HG02588 (cell line): ENCODE data around the gene CCNY.

Experiments
- ATAC-seq: cut with Tn5 transposase; IDR thresholded peaks from one replicate; pipeline ENCODE4 v1.9.1; 2021; ENCODE audit warnings: mild to moderate bottlenecking, moderate library complexity; ENCODE audit not compliant: unreplicated experiment

Gene CCNY

GRCh38 chr10:35423505-35424306, 87.4 kb downstream of the CCNY start:
- ATAC-seq, result no peak

- ATAC-seq, result no peak
Measured at GRCh38 chr10:35424680-35425285, 88.5 kb downstream of the CCNY start.

- ATAC-seq, result no peak
Measured at GRCh38 chr10:35425595-35425994, 89.3 kb downstream of the CCNY start.

- ATAC-seq, result no peak
Measured at GRCh38 chr10:35426657-35427056, 90.3 kb downstream of the CCNY start.

GRCh38 chr10:35427543-35427942, 91.2 kb downstream of the CCNY start:
- no peak for ATAC-seq

GRCh38 chr10:35428521-35428920, 92.2 kb downstream of the CCNY start:
- no peak for ATAC-seq

GRCh38 chr10:35432781-35433338, 96.6 kb downstream of the CCNY start:
- ATAC-seq, result no peak

GRCh38 chr10:35433851-35434426, 97.6 kb downstream of the CCNY start:
- ATAC-seq, result no peak

- no peak for ATAC-seq
Measured at GRCh38 chr10:35434533-35434932, 98.2 kb downstream of the CCNY start.

GRCh38 chr10:35435824-35436223, 99.5 kb downstream of the CCNY start:
- ATAC-seq, result no peak

- ATAC-seq, result no peak
Measured at GRCh38 chr10:35437829-35438228, 101.5 kb downstream of the CCNY start.

- no peak for ATAC-seq
Measured at GRCh38 chr10:35438718-35439571, 102.6 kb downstream of the CCNY start.

- no peak for ATAC-seq
Measured at GRCh38 chr10:35440016-35440415, 103.7 kb downstream of the CCNY start.

- no peak for ATAC-seq
Measured at GRCh38 chr10:35442028-35442427, 105.7 kb downstream of the CCNY start.

GRCh38 chr10:35442592-35442991, 106.3 kb downstream of the CCNY start:
- no peak for ATAC-seq

GRCh38 chr10:35443858-35444257, 107.5 kb downstream of the CCNY start:
- no peak for ATAC-seq

GRCh38 chr10:35445150-35445884, 109.0 kb downstream of the CCNY start:
- ATAC-seq, result no peak

- no peak for ATAC-seq
Measured at GRCh38 chr10:35446439-35446838, 110.1 kb downstream of the CCNY start.

- no peak for ATAC-seq
Measured at GRCh38 chr10:35447693-35448407, 111.5 kb downstream of the CCNY start.
